ENCODE results near the gene GPBP1L1. TPM values are rescaled to one million over a fixed set of nuclear protein-coding genes. Genes with fewer than 3 reads are reported as not detected.

GPBP1L1 gene
- total RNA-seq, 1 donor from 2014 or later = 102 TPM

DNA sequence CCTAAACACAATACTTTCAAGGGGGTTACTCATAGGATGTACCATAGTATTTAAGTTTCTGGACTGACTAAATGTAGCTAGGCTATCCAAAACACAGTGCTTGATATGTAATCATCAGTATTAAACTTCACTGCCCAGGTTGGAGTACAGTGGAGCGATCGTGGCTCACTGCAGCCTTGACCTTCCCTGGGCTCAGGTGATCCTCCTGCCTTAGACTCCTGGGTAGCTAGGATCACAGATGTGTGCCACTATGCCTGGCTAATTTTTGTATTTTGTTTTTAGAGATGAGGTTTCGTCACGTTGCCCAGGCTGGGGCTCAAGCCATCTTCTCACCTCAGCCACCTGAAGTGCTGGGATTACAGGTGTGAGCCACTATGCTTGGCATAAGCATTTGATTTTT is 91.9 kb downstream of the GPBP1L1 start:
- DNase-seq (ENCODE audit: low spot score) = no peak
- Mint-ChIP-seq H3K27me3 (ENCODE audit: unreplicated experiment) (peaks cover 1% of the 10 kb centered on the region), H3K36me3 (ENCODE audit: low read depth, unreplicated experiment) (peaks cover 16% of the 10 kb centered on the region), H3K27ac (ENCODE audit: unreplicated experiment) (peak overlapping the region; percentile 50), H3K4me1 (ENCODE audit: unreplicated experiment) (no peaks in the 10 kb centered on the region), H3K4me3 (ENCODE audit: unreplicated experiment) (no peak overlapping the region), H3K9me3 (ENCODE audit: unreplicated experiment) (no peaks in the 10 kb centered on the region)
- TF ChIP-seq CTCF (IDR thresholded peaks at IDR 0.05; ENCODE audit: unreplicated experiment) = no peak

- no peak for TF ChIP-seq CTCF (IDR thresholded peaks at IDR 0.05; ENCODE audit: unreplicated experiment)
- Mint-ChIP-seq H3K27me3 (ENCODE audit: unreplicated experiment) (no peaks in the 10 kb centered on the region), H3K9me3 (ENCODE audit: unreplicated experiment) (no peaks in the 10 kb centered on the region), H3K27ac (ENCODE audit: unreplicated experiment) (no peak overlapping the region), H3K36me3 (ENCODE audit: low read depth, unreplicated experiment) (peaks cover 6% of the 10 kb centered on the region), H3K4me1 (ENCODE audit: unreplicated experiment) (peaks cover 11% of the 10 kb centered on the region), H3K4me3 (ENCODE audit: unreplicated experiment) (no peak overlapping the region)
- no peak for DNase-seq (ENCODE audit: low spot score)
These were observed 96.5 kb downstream of the GPBP1L1 start for GRCh38 chr1:45589861-45590260.

GRCh38 chr1:45586769-45587168 is 99.6 kb downstream of the GPBP1L1 start:
- H3K27ac Mint-ChIP-seq (ENCODE audit: unreplicated experiment) = peak overlapping the region; percentile 67
- H3K4me1 Mint-ChIP-seq (ENCODE audit: unreplicated experiment) = peaks cover 19% of the 10 kb centered on the region
- H3K4me3 Mint-ChIP-seq (ENCODE audit: unreplicated experiment) = no peak overlapping the region
- peaks cover 11% of the 10 kb centered on the region for H3K27me3 Mint-ChIP-seq (ENCODE audit: unreplicated experiment)
- no peak for DNase-seq (ENCODE audit: low spot score)
- no peaks in the 10 kb centered on the region for H3K9me3 Mint-ChIP-seq (ENCODE audit: unreplicated experiment)
- TF ChIP-seq CTCF (IDR thresholded peaks at IDR 0.05; ENCODE audit: unreplicated experiment) = no peak
- H3K36me3 Mint-ChIP-seq (ENCODE audit: low read depth, unreplicated experiment) = peaks cover 7% of the 10 kb centered on the region

DNA sequence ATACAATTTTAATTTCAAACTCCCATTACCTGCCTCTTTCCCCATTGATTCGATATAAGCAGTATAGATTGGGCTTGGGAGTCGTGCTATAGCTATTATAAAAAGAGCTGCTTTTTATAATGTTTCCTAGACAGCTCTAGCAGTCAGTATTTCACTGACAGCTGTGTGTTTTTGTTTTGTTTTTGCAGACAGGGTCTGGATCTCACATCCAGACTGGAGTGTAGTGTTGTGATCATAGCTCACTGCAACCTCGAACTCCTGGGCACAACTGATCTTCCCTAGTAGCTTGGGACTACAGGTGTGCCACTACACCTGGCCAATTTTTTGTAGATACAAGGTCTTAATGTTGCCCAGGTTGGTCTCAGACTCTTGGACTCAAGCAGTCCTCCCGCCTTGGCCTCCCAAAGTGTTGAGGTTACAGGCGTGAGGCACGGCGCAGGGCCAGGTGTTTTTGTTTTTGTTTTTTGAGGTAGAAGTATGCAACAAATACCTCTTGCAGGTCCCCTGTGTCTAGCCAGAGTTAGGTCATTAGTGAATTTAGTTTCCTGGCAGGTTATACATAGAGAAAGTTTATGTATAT is 100.7 kb downstream of the GPBP1L1 start:
- Mint-ChIP-seq H3K4me3 (ENCODE audit: unreplicated experiment) (peak overlapping the region; percentile 97), H3K27ac (ENCODE audit: unreplicated experiment) (peak overlapping the region; percentile 100), H3K36me3 (ENCODE audit: low read depth, unreplicated experiment) (peaks cover 7% of the 10 kb centered on the region), H3K4me1 (ENCODE audit: unreplicated experiment) (peaks cover 19% of the 10 kb centered on the region), H3K27me3 (ENCODE audit: unreplicated experiment) (peaks cover 11% of the 10 kb centered on the region), H3K9me3 (ENCODE audit: unreplicated experiment) (no peaks in the 10 kb centered on the region)
- DNase-seq (ENCODE audit: low spot score) = no peak
- TF ChIP-seq CTCF (IDR thresholded peaks at IDR 0.05; ENCODE audit: unreplicated experiment) = no peak

- DNase-seq (ENCODE audit: low spot score) = no peak
- peaks cover 19% of the 10 kb centered on the region for H3K4me1 Mint-ChIP-seq (ENCODE audit: unreplicated experiment)
- peak overlapping the region; percentile 97 for H3K4me3 Mint-ChIP-seq (ENCODE audit: unreplicated experiment)
- H3K9me3 Mint-ChIP-seq (ENCODE audit: unreplicated experiment) = no peaks in the 10 kb centered on the region
- peaks cover 11% of the 10 kb centered on the region for H3K27me3 Mint-ChIP-seq (ENCODE audit: unreplicated experiment)
- no peak for TF ChIP-seq CTCF (IDR thresholded peaks at IDR 0.05; ENCODE audit: unreplicated experiment)
- H3K36me3 Mint-ChIP-seq (ENCODE audit: low read depth, unreplicated experiment) = peaks cover 7% of the 10 kb centered on the region
- peak overlapping the region; percentile 100 for H3K27ac Mint-ChIP-seq (ENCODE audit: unreplicated experiment)
These were observed 101.3 kb downstream of the GPBP1L1 start for GRCh38 chr1:45585110-45585426.
